Sigmoid colon (tissue), 3 donors: ENCODE results near the gene MRPL14.

Experiments used
- POLR2A ChIP-seq, 2 donors: fragments of 450-650 bp; IDR thresholded peaks; one replicate each; pipeline ENCODE4 v1.6.1; 2016; ENCODE audit warnings: antibody characterized with exemption in 2 of 2, mild to moderate bottlenecking in 2 of 2, moderate library complexity in 2 of 2
- TF ChIP-seq, protein P1 (sequence below), 4 experiments: fragments of 450-650 bp in 3 of 4; fragments of 200-600 bp in 1 of 4; IDR thresholded peaks; one replicate each; pipeline ENCODE4 v1.5.1; 2016 to 2019; ENCODE audit warnings: antibody characterized with exemption in 4 of 4, mild to moderate bottlenecking in 3 of 4, moderate library complexity in 2 of 4

DNA sequence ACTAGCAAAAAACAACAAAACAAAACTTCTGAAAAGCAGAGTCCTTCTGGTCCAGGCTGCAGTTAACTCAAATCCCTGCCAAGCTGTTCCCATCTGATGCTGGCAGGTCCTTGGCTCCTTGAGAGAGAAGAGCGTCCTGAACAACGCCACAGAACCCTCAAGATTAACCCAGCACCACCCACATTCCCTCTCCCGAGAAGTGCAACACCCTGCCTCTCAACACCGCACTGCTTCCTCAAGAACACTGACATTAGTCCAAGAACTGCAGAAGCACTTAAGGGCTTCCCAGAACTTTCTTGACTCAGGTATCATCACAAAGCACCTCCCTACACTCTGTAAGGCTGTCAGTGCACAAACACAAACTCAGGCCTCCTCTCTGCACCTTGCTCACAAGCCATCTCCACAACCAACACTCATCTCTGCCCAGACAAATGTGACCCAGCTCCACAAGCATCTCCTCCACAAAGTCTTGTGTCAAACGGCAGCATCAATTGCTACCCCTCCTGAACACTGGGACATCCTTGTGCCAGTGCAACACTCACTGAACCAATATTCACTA lies 7.5 kb downstream of the MRPL14 start:
- TF ChIP-seq, protein P1, sequence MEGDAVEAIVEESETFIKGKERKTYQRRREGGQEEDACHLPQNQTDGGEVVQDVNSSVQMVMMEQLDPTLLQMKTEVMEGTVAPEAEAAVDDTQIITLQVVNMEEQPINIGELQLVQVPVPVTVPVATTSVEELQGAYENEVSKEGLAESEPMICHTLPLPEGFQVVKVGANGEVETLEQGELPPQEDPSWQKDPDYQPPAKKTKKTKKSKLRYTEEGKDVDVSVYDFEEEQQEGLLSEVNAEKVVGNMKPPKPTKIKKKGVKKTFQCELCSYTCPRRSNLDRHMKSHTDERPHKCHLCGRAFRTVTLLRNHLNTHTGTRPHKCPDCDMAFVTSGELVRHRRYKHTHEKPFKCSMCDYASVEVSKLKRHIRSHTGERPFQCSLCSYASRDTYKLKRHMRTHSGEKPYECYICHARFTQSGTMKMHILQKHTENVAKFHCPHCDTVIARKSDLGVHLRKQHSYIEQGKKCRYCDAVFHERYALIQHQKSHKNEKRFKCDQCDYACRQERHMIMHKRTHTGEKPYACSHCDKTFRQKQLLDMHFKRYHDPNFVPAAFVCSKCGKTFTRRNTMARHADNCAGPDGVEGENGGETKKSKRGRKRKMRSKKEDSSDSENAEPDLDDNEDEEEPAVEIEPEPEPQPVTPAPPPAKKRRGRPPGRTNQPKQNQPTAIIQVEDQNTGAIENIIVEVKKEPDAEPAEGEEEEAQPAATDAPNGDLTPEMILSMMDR (IDR thresholded peaks at IDR 0.05): no peak
- TF ChIP-seq POLR2A (IDR thresholded peaks at IDR 0.05): no peak
